Naive thymus-derived CD4-positive, alpha-beta T cell (primary cell): ENCODE data around the gene CAVIN1. TPM values are rescaled to one million over a fixed set of nuclear protein-coding genes. Genes with fewer than 3 reads are reported as not detected.
"Not testable (repeated sequence)": the region's sequence is repeated elsewhere in the genome, so short reads cannot be mapped to it uniquely, and the experiment has no call there.

Experiments
- ATAC-seq: fragments of 150-1000 bp; cut with Tn5 transposase; 2 replicates; pipeline ENCODE4 v1.10.0; 2021; ENCODE audit warnings: mild to moderate bottlenecking, moderate library complexity
- CTCF ChIA-PET: fragments of 350-600 bp; sonication (Branson Sonifier 250); formaldehyde crosslinking; loops from one replicate; lab custom pipeline; 2021; ENCODE audit warnings: antibody characterized with exemption; lab: Charles Lee
- POLR2A ChIA-PET: fragments of 350-600 bp; sonication (Branson Sonifier 250); formaldehyde crosslinking; loops from one replicate; lab custom pipeline; 2021; ENCODE audit warnings: antibody characterized with exemption, inconsistent platforms; lab: Charles Lee
- DNase-seq, 9 donors: peaks; one replicate each; pipeline versions ENCODE4 v3.0.0 to v3.0.0-alpha.2; 2020 to 2022; ENCODE audit warnings: mixed read lengths in 1 of 9
- H3K27ac ChIP-seq: one replicate; pipeline ENCODE4 v1.7.0; 2013; ENCODE audit warnings: mild to moderate bottlenecking, low read depth, low read length, moderate library complexity
- H3K27me3 ChIP-seq, 2 donors: one replicate each; pipeline ENCODE4 v1.7.0; 2013; ENCODE audit warnings: low read length in 2 of 2, mild to moderate bottlenecking in 2 of 2, moderate library complexity in 2 of 2; ENCODE audit not compliant: control insufficient read depth in 2 of 2, insufficient read depth in 2 of 2
- H3K36me3 ChIP-seq, 3 experiments: 1 replicate in 2 of 3; 2 replicates in 1 of 3; pipeline ENCODE4 v1.7.0; 2013; ENCODE audit warnings: low read length in 3 of 3, mild to moderate bottlenecking in 3 of 3, moderate library complexity in 1 of 3; ENCODE audit not compliant: insufficient read depth in 3 of 3, control insufficient read depth in 2 of 3
- H3K4me1 ChIP-seq, 2 donors: one replicate each; pipeline ENCODE4 v1.7.0; 2013; ENCODE audit warnings: low read length in 2 of 2, mild to moderate bottlenecking in 2 of 2, moderate library complexity in 1 of 2; ENCODE audit not compliant: control insufficient read depth in 2 of 2, insufficient read depth in 2 of 2
- H3K4me3 ChIP-seq: 2 replicates; pipeline ENCODE4 v1.7.0; 2013; ENCODE audit warnings: mild to moderate bottlenecking, low read length
- H3K9me3 ChIP-seq, 3 experiments: 1 replicate in 2 of 3; 2 replicates in 1 of 3; pipeline ENCODE4 v1.7.0; 2013; ENCODE audit warnings: low read length in 3 of 3; ENCODE audit not compliant: control insufficient read depth in 2 of 3
- H3K27ac Mint-ChIP-seq, 9 donors: one replicate each; pipeline ENCODE4 v1.8.0; 2020 to 2022; ENCODE audit warnings: mixed read lengths in 9 of 9, mild to moderate bottlenecking in 8 of 9, moderate library complexity in 5 of 9, inconsistent platforms in 2 of 9
- H3K27me3 Mint-ChIP-seq, 5 donors: one replicate each; pipeline ENCODE4 v1.8.0; 2021 to 2022; ENCODE audit warnings: mixed read lengths in 5 of 5, mild to moderate bottlenecking in 1 of 5
- H3K36me3 Mint-ChIP-seq, 5 donors: one replicate each; pipeline ENCODE4 v1.8.0; 2020 to 2022; ENCODE audit warnings: mixed read lengths in 5 of 5, mild to moderate bottlenecking in 3 of 5, inconsistent platforms in 1 of 5
- H3K4me1 Mint-ChIP-seq, 7 donors: one replicate each; pipeline ENCODE4 v1.8.0; 2020 to 2022; ENCODE audit warnings: mixed read lengths in 7 of 7, mild to moderate bottlenecking in 3 of 7, inconsistent platforms in 1 of 7
- H3K4me3 Mint-ChIP-seq, 10 donors: one replicate each; pipeline ENCODE4 v1.8.0; 2020 to 2022; ENCODE audit warnings: mild to moderate bottlenecking in 10 of 10, mixed read lengths in 10 of 10, moderate library complexity in 6 of 10, inconsistent platforms in 2 of 10
- H3K9me3 Mint-ChIP-seq, 11 donors: one replicate each; pipeline ENCODE4 v1.8.0; 2020 to 2022; ENCODE audit warnings: mixed read lengths in 11 of 11, mild to moderate bottlenecking in 4 of 11, inconsistent platforms in 1 of 11, moderate library complexity in 1 of 11
- intact Hi-C, 2 donors: fragments of 100-400 bp; cut with micrococcal nuclease; formaldehyde crosslinking; loops; one replicate each; pipeline ENCODE4 v1.15.1; 2023
- polyA plus RNA-seq, 2 donors: library from polyadenylated mRNA; unstranded; fragments of 300-500 nt; fragmentation: Illumina TruSeq; gene quantifications; one replicate each; pipeline ENCODE4 v1.2.3, GENCODE V29; 2021
- total RNA-seq, 6 experiments: library from RNA in 5 of 6; stranded (reverse) in 5 of 6; gene quantifications; 1 replicate in 5 of 6; 2 replicates in 1 of 6; pipeline ENCODE4 v1.2.3 and lab custom pipeline; 2021 to 2026

The CAVIN1 gene
- total and polyA plus RNA-seq, 7 experiments from 2014 or later = 0.25 to 3.8 (median 0.81) TPM; not detected in 2

GRCh38 chr17:42417981-42418380 is 5.1 kb downstream of the CAVIN1 start:
- H3K4me3 Mint-ChIP-seq, H3K9me3 ChIP-seq, H3K36me3 Mint-ChIP-seq, H3K4me3 ChIP-seq, CTCF ChIA-PET, H3K36me3 ChIP-seq, intact Hi-C loops, H3K27ac Mint-ChIP-seq, H3K9me3 Mint-ChIP-seq, DNase-seq, POLR2A ChIA-PET, H3K27me3 ChIP-seq, H3K27ac ChIP-seq: not testable (repeated sequence)
- ATAC-seq = peak; percentile 48
- peaks cover 0 to 31% (median 6%) of the 10 kb centered on the region in 5 donors for H3K27me3 Mint-ChIP-seq
- H3K4me1 ChIP-seq = peaks cover 3 to 23% of the 10 kb centered on the region in 2 donors
- H3K4me1 Mint-ChIP-seq = peaks cover 23 to 47% (median 34%) of the 10 kb centered on the region in 7 donors

- peak; percentile 78 for ATAC-seq
- H3K9me3 Mint-ChIP-seq = no peaks in the 10 kb centered on the region
- POLR2A ChIA-PET = interaction anchor here (0.6 to 2.7 kb wide), 7 partner anchors 17 to 135 kb away, joined by 3 to 14 read pairs (median 4); partner anchors contain the start of gene STAT3
Measured at GRCh38 chr17:42414704-42415409, 8.2 kb downstream of the CAVIN1 start.

GRCh38 chr17:42413464-42414040 is 9.5 kb downstream of the CAVIN1 start:
- H3K4me3 Mint-ChIP-seq = peak overlapping the region in 1 of 10 donors; percentile 4
- peaks cover 16 to 28% (median 21%) of the 10 kb centered on the region in 7 donors for H3K4me1 Mint-ChIP-seq
- intact Hi-C loops = no loop called here
- no peak overlapping the region for H3K4me3 ChIP-seq
- no peaks in the 10 kb centered on the region for H3K9me3 Mint-ChIP-seq
- no peaks in the 10 kb centered on the region for H3K27me3 ChIP-seq
- no peak overlapping the region for H3K27ac ChIP-seq
- ATAC-seq (no peak), DNase-seq (no peak)
- H3K27me3 Mint-ChIP-seq = no peaks in the 10 kb centered on the region
- no peak overlapping the region for H3K27ac Mint-ChIP-seq
- no peaks in the 10 kb centered on the region for H3K36me3 Mint-ChIP-seq
- H3K36me3 ChIP-seq = no peaks in the 10 kb centered on the region
- ChIA-PET POLR2A (interaction anchor here (0.5 to 2.7 kb wide), 7 partner anchors 25 to 406 kb away, joined by 3 to 14 read pairs (median 4); partner anchors contain the start of gene STAT3), CTCF (interaction anchor here (0.5 to 2.2 kb wide), 4 partner anchors 8 to 238 kb away, joined by 3 to 14 read pairs (median 3); no protein-coding TSS in a partner anchor)
- H3K4me1 ChIP-seq = peaks cover 3 to 16% of the 10 kb centered on the region in 2 donors
- no peaks in the 10 kb centered on the region for H3K9me3 ChIP-seq

More at GRCh38 chr17:42414704-42415409, 8.2 kb downstream of the CAVIN1 start:
- peak overlapping the region; percentile 42 for H3K27ac ChIP-seq
- Mint-ChIP-seq H3K4me1 (peaks cover 16 to 28% (median 21%) of the 10 kb centered on the region in 7 donors), H3K36me3 (no peaks in the 10 kb centered on the region), H3K4me3 (peak overlapping the region; percentile 76 to 91 (median 82)), H3K27ac (peak overlapping the region in 8 of 9 donors; percentile 68 to 92 (median 84)), H3K27me3 (peaks cover 0 to 6% (median 0%) of the 10 kb centered on the region in 5 donors)
- no peaks in the 10 kb centered on the region for H3K27me3 ChIP-seq
- DNase-seq = peak in 8 of 9 donors; percentile 40 to 66 (median 61)
- intact Hi-C loops = no loop called here
- no peaks in the 10 kb centered on the region for H3K9me3 ChIP-seq
- no peaks in the 10 kb centered on the region for H3K36me3 ChIP-seq
- H3K4me1 ChIP-seq = peaks cover 3 to 16% of the 10 kb centered on the region in 2 donors
- peak overlapping the region; percentile 48 for H3K4me3 ChIP-seq
- CTCF ChIA-PET = interaction anchor here (1.3 to 2.2 kb wide), 4 partner anchors 10 to 103 kb away, joined by 3 to 14 read pairs (median 5); no protein-coding TSS in a partner anchor

- DNase-seq (no peak), ATAC-seq (no peak)
- peaks cover 21 to 34% (median 29%) of the 10 kb centered on the region in 7 donors for H3K4me1 Mint-ChIP-seq
- H3K27me3 Mint-ChIP-seq = no peaks in the 10 kb centered on the region
- ChIA-PET POLR2A (interaction anchor here (0.6 to 1.2 kb wide), 3 partner anchors 25 to 95 kb away, joined by 3 read pairs; no protein-coding TSS in a partner anchor), CTCF (interaction anchor here (0.6 to 0.9 kb wide), 2 partner anchors 71 to 98 kb away, joined by 3 to 4 read pairs; no protein-coding TSS in a partner anchor)
- no peaks in the 10 kb centered on the region for H3K9me3 Mint-ChIP-seq
- H3K4me1 ChIP-seq = peaks cover 7 to 16% of the 10 kb centered on the region in 2 donors
- no peaks in the 10 kb centered on the region for H3K27me3 ChIP-seq
- no peaks in the 10 kb centered on the region for H3K36me3 ChIP-seq
- H3K36me3 Mint-ChIP-seq = no peaks in the 10 kb centered on the region
- no peaks in the 10 kb centered on the region for H3K9me3 ChIP-seq
- no peak overlapping the region for H3K4me3 Mint-ChIP-seq
- no peak overlapping the region for H3K27ac ChIP-seq
- no peak overlapping the region for H3K27ac Mint-ChIP-seq
- no peak overlapping the region for H3K4me3 ChIP-seq
- intact Hi-C loops = no loop called here
Measured at GRCh38 chr17:42411905-42412679, 11.0 kb downstream of the CAVIN1 start.

GRCh38 chr17:42411361-42411760 is 11.7 kb downstream of the CAVIN1 start:
- Mint-ChIP-seq H3K4me1 (peaks cover 22 to 41% (median 33%) of the 10 kb centered on the region in 7 donors), H3K4me3 (no peak overlapping the region), H3K9me3 (no peaks in the 10 kb centered on the region), H3K27me3 (no peaks in the 10 kb centered on the region), H3K27ac (no peak overlapping the region), H3K36me3 (no peaks in the 10 kb centered on the region)
- no peak for ATAC-seq
- ChIA-PET CTCF (interaction anchor here (0.6 to 13.7 kb wide), 5 partner anchors 53 to 122 kb away, joined by 3 to 264 read pairs (median 4); no protein-coding TSS in a partner anchor), POLR2A (interaction anchor here (0.9 kb wide), 1 partner anchor 24 kb away, joined by 3 read pairs; no protein-coding TSS in a partner anchor)
- intact Hi-C loops = no loop called here
- H3K27ac ChIP-seq = no peak overlapping the region
- H3K4me3 ChIP-seq = no peak overlapping the region
- no peaks in the 10 kb centered on the region for H3K36me3 ChIP-seq
- H3K4me1 ChIP-seq = peaks cover 7 to 18% of the 10 kb centered on the region in 2 donors
- H3K27me3 ChIP-seq = no peaks in the 10 kb centered on the region
- no peak for DNase-seq
- H3K9me3 ChIP-seq = no peaks in the 10 kb centered on the region

GRCh38 chr17:42410319-42410685 is 12.8 kb downstream of the CAVIN1 start:
- Histone ChIP-seq H3K27me3 (no peaks in the 10 kb centered on the region), H3K9me3 (no peaks in the 10 kb centered on the region), H3K4me1 (peaks cover 7 to 21% of the 10 kb centered on the region in 2 donors), H3K4me3 (no peak overlapping the region), H3K36me3 (no peaks in the 10 kb centered on the region), H3K27ac (no peak overlapping the region)
- H3K4me3 Mint-ChIP-seq = peak overlapping the region in 1 of 10 donors; percentile 37
- H3K9me3 Mint-ChIP-seq = no peaks in the 10 kb centered on the region
- DNase-seq (no peak), ATAC-seq (no peak)
- H3K36me3 Mint-ChIP-seq = no peaks in the 10 kb centered on the region
- peaks cover 17 to 36% (median 29%) of the 10 kb centered on the region in 7 donors for H3K4me1 Mint-ChIP-seq
- POLR2A ChIA-PET = interaction anchor here (0.7 kb wide), 1 partner anchor 152 kb away, joined by 4 read pairs; no protein-coding TSS in a partner anchor
- intact Hi-C loops = no loop called here
- H3K27ac Mint-ChIP-seq = no peak overlapping the region
- no peaks in the 10 kb centered on the region for H3K27me3 Mint-ChIP-seq
- CTCF ChIA-PET = interaction anchor here (1.0 to 13.7 kb wide), 4 partner anchors 30 to 123 kb away, joined by 3 to 264 read pairs (median 4); no protein-coding TSS in a partner anchor
